Left ventricle myocardium inferior (tissue), 1 donor: ENCODE data around the gene ERI3. TPM values are rescaled to one million over a fixed set of nuclear protein-coding genes. Genes with fewer than 3 reads are reported as not detected.

Experiments
- DNase-seq: peaks from one replicate; pipeline ENCODE4 v3.0.0-alpha.2; 2020
- H3K27ac ChIP-seq: fragments of 200-600 bp; replicated peaks from 2 replicates; pipeline ENCODE4 v1.8.0; 2021
- H3K27me3 ChIP-seq: fragments of 200-600 bp; 2 replicates; pipeline ENCODE4 v1.8.0; 2021; ENCODE audit warnings: low read depth
- H3K36me3 ChIP-seq: fragments of 200-600 bp; 2 replicates; pipeline ENCODE4 v1.8.0; 2021
- H3K4me1 ChIP-seq: fragments of 200-600 bp; 2 replicates; pipeline ENCODE4 v1.8.0; 2021
- H3K4me3 ChIP-seq: fragments of 200-600 bp; 2 replicates; pipeline ENCODE4 v1.8.0; 2021; ENCODE audit warnings: mild to moderate bottlenecking, moderate library complexity
- H3K9me3 ChIP-seq: fragments of 200-600 bp; replicated peaks from 2 replicates; pipeline ENCODE4 v1.8.0; 2021
- CTCF ChIP-seq: fragments of 200-600 bp; IDR thresholded peaks from 2 replicates; pipeline ENCODE4 v1.8.0; 2021; ENCODE audit warnings: antibody characterized with exemption, mild to moderate bottlenecking, borderline replicate concordance
- intact Hi-C: fragments of 100-400 bp; cut with micrococcal nuclease; formaldehyde crosslinking; loops from one replicate; pipeline ENCODE4 v1.11.0; 2022
- long read RNA-seq: library from polyadenylated mRNA; unstranded; transcript quantifications from one replicate; pipeline ENCODE4 v2.0.0, GENCODE V29; 2021
- total RNA-seq: library from RNA; stranded (reverse); fragmentation: NEBNext Ultra II Directional; extraction: Animal tissue kit (Norgen Biotek cat#: 25700); gene quantifications from one replicate; pipeline ENCODE4 v1.2.1, GENCODE V29; 2021
- donor health status: DM: no; HTN: yes; CAD: no; lungs with severe emphysema.

The ERI3 gene
- 50.4 TPM for total RNA-seq
- long read RNA-seq, transcript ERI3-201 (9 exons, 1,684 nt), result major isoform, 54 of 135 reads
- long read RNA-seq, partial matches to known transcripts, result 25 of 135 reads
- long read RNA-seq, other reads (novel, unspliced or antisense), result 56 of 135 reads

- H3K27ac ChIP-seq, result peak within 1 kb of the TSS; percentile 77
- peak; percentile 97 for DNase-seq
- peaks cover 22% of the 10 kb centered on the region for H3K4me1 ChIP-seq
- no peak for TF ChIP-seq CTCF
- peak within 1 kb of the TSS; percentile 99 for H3K4me3 ChIP-seq
- intact Hi-C loops, result no loop called here
- H3K9me3 ChIP-seq, result no peaks in the 10 kb centered on the region
- no peaks in the 10 kb centered on the region for H3K27me3 ChIP-seq
- H3K36me3 ChIP-seq, result no peaks in the 10 kb centered on the region
Observed at GRCh38 chr1:44354840-44355581, at the start of gene ERI3. TSS of gene ERI3 (minus strand) at chr1:44355257. CDS start at chr1:44355026, 231 bp downstream.

GRCh38 chr1:44401256-44402228 lies 46.5 kb upstream of the ERI3 start:
- H3K36me3 ChIP-seq, result no peaks in the 10 kb centered on the region
- peaks cover 21% of the 10 kb centered on the region for H3K4me1 ChIP-seq
- no peaks in the 10 kb centered on the region for H3K9me3 ChIP-seq
- H3K27ac ChIP-seq, result no peak overlapping the region
- H3K4me3 ChIP-seq, result no peak overlapping the region
- no peak for DNase-seq
- intact Hi-C loops, result no loop called here
- no peak for TF ChIP-seq CTCF
- H3K27me3 ChIP-seq, result peaks cover 94% of the 10 kb centered on the region

GRCh38 chr1:44390277-44390676 lies 35.2 kb upstream of the ERI3 start:
- intact Hi-C loops, result no loop called here
- Histone ChIP-seq H3K4me3 (no peak overlapping the region), H3K27ac (no peak overlapping the region), H3K36me3 (no peaks in the 10 kb centered on the region), H3K4me1 (no peaks in the 10 kb centered on the region), H3K9me3 (no peaks in the 10 kb centered on the region), H3K27me3 (peaks cover 74% of the 10 kb centered on the region)
- no peak for DNase-seq
- TF ChIP-seq CTCF, result no peak

- H3K27me3 ChIP-seq, result peaks cover 65% of the 10 kb centered on the region
- H3K4me3 ChIP-seq, result no peak overlapping the region
- TF ChIP-seq CTCF, result no peak
- intact Hi-C loops, result no loop called here
- no peaks in the 10 kb centered on the region for H3K9me3 ChIP-seq
- no peak overlapping the region for H3K27ac ChIP-seq
- no peak for DNase-seq
- no peaks in the 10 kb centered on the region for H3K36me3 ChIP-seq
- H3K4me1 ChIP-seq, result no peaks in the 10 kb centered on the region
Observed at GRCh38 chr1:44389437-44389836, 34.4 kb upstream of the ERI3 start.

GRCh38 chr1:44388551-44388950 lies 33.5 kb upstream of the ERI3 start:
- intact Hi-C loops, result no loop called here
- H3K4me3 ChIP-seq, result no peak overlapping the region
- no peaks in the 10 kb centered on the region for H3K9me3 ChIP-seq
- DNase-seq, result no peak
- no peak overlapping the region for H3K27ac ChIP-seq
- peaks cover 57% of the 10 kb centered on the region for H3K27me3 ChIP-seq
- TF ChIP-seq CTCF, result no peak
- H3K4me1 ChIP-seq, result no peaks in the 10 kb centered on the region
- H3K36me3 ChIP-seq, result no peaks in the 10 kb centered on the region
